ENCODE results near the gene ERMP1.
"Not testable (repeated sequence)": the region's sequence is repeated elsewhere in the genome, so short reads cannot be mapped to it uniquely, and the experiment has no call there.

Gene ERMP1

GRCh38 chr9:5783982-5784381, 48.9 kb downstream of the ERMP1 start:
- no peak for DNase-seq (ENCODE audit: low spot score)

GRCh38 chr9:5783420-5783819, 49.5 kb downstream of the ERMP1 start:
- DNase-seq (ENCODE audit: low spot score): not testable (repeated sequence)

GRCh38 chr9:5779705-5780218, 53.2 kb downstream of the ERMP1 start:
- not testable (repeated sequence) for DNase-seq (ENCODE audit: low spot score)

GRCh38 chr9:5778805-5779204, 54.1 kb downstream of the ERMP1 start:
- no peak for DNase-seq (ENCODE audit: low spot score)

GRCh38 chr9:5773324-5773999, 59.5 kb downstream of the ERMP1 start:
- no peak for DNase-seq (ENCODE audit: low spot score)

- no peak for DNase-seq (ENCODE audit: low spot score)
Observed at GRCh38 chr9:5767968-5768932, 64.7 kb downstream of the ERMP1 start.

- DNase-seq (ENCODE audit: low spot score): no peak
Observed at GRCh38 chr9:5764130-5764868, 68.6 kb downstream of the ERMP1 start.

- no peak for DNase-seq (ENCODE audit: low spot score)
Observed at GRCh38 chr9:5762421-5762820, 70.5 kb downstream of the ERMP1 start.

- no peak for DNase-seq (ENCODE audit: low spot score)
Observed at GRCh38 chr9:5760338-5760737, 72.6 kb downstream of the ERMP1 start.

GRCh38 chr9:5756633-5757032, 76.3 kb downstream of the ERMP1 start:
- no peak for DNase-seq (ENCODE audit: low spot score)

GRCh38 chr9:5750569-5750968, 82.3 kb downstream of the ERMP1 start:
- DNase-seq (ENCODE audit: low spot score): no peak

GRCh38 chr9:5749306-5749705, 83.6 kb downstream of the ERMP1 start:
- no peak for DNase-seq (ENCODE audit: low spot score)

GRCh38 chr9:5748438-5748837, 84.5 kb downstream of the ERMP1 start:
- DNase-seq (ENCODE audit: low spot score): no peak

- no peak for DNase-seq (ENCODE audit: low spot score)
Observed at GRCh38 chr9:5743109-5743508, 89.8 kb downstream of the ERMP1 start.

- no peak for DNase-seq (ENCODE audit: low spot score)
Observed at GRCh38 chr9:5736563-5737346, 96.2 kb downstream of the ERMP1 start.

- DNase-seq (ENCODE audit: low spot score): no peak
Observed at GRCh38 chr9:5735072-5735471, 97.8 kb downstream of the ERMP1 start.
